NOMO-1 treated with DMSO at 0.1 percent for 48 hours (cell line): ENCODE data around the gene TMEFF1.

Experiments used
- DNase-seq: peaks from one replicate; lab custom pipeline; 2025; ENCODE audit not compliant: unreplicated experiment; lab: John Stamatoyannopoulos, UW

The TMEFF1 gene

GRCh38 chr9:100567856-100568255, 94.9 kb downstream of the TMEFF1 start:
- no peak for DNase-seq

GRCh38 chr9:100573655-100574260, 100.8 kb downstream of the TMEFF1 start:
- DNase-seq: no peak

GRCh38 chr9:100575006-100575405, 102.1 kb downstream of the TMEFF1 start:
- no peak for DNase-seq

- DNase-seq: no peak
These were observed 102.9 kb downstream of the TMEFF1 start for GRCh38 chr9:100575765-100576386.

- DNase-seq: no peak
These were observed 105.0 kb downstream of the TMEFF1 start, which contains the start of gene CAVIN4 for GRCh38 chr9:100577776-100578448. Gene CAVIN4 (plus strand): TSS chr9:100578079. CDS start chr9:100578144, 65 bp downstream.

- no peak for DNase-seq
These were observed 105.7 kb downstream of the TMEFF1 start for GRCh38 chr9:100578610-100579009.

GRCh38 chr9:100579665-100580064, 106.7 kb downstream of the TMEFF1 start:
- DNase-seq: no peak

- no peak for DNase-seq
These were observed 107.3 kb downstream of the TMEFF1 start for GRCh38 chr9:100580257-100580656.

GRCh38 chr9:100581081-100581480, 108.1 kb downstream of the TMEFF1 start:
- no peak for DNase-seq

GRCh38 chr9:100581661-100582060, 108.7 kb downstream of the TMEFF1 start:
- DNase-seq: no peak

- no peak for DNase-seq
These were observed 110.3 kb downstream of the TMEFF1 start for GRCh38 chr9:100583014-100583802.

GRCh38 chr9:100584951-100585350, 112.0 kb downstream of the TMEFF1 start:
- no peak for DNase-seq

GRCh38 chr9:100586093-100586492, 113.1 kb downstream of the TMEFF1 start:
- no peak for DNase-seq

- no peak for DNase-seq
These were observed 114.4 kb downstream of the TMEFF1 start for GRCh38 chr9:100587375-100587774.

- DNase-seq: no peak
These were observed 116.6 kb downstream of the TMEFF1 start for GRCh38 chr9:100589582-100589981.

- no peak for DNase-seq
These were observed 117.5 kb downstream of the TMEFF1 start for GRCh38 chr9:100590481-100590880.

GRCh38 chr9:100591139-100591538, 118.2 kb downstream of the TMEFF1 start:
- no peak for DNase-seq

- no peak for DNase-seq
These were observed 118.9 kb downstream of the TMEFF1 start for GRCh38 chr9:100591639-100592412.

- peak; percentile 4 for DNase-seq
These were observed 122.6 kb downstream of the TMEFF1 start for GRCh38 chr9:100595391-100596199.

GRCh38 chr9:100597236-100597635, 124.3 kb downstream of the TMEFF1 start:
- DNase-seq: no peak
